ENCODE data around the gene ATP11B.

- TF ChIP-seq FOXJ3 (CRISPR knock-in tag; IDR thresholded peaks at IDR 0.05) (no peak), SMAD3 (CRISPR knock-in tag; conservative IDR thresholded peaks at IDR 0.05) (no peak), MLLT1 (IDR thresholded peaks at IDR 0.05) (no peak), U2AF2 (optimal IDR thresholded peaks at IDR 0.05; ENCODE audit: low read depth, low read length) (no peak), PTBP1 (IDR thresholded peaks at IDR 0.05; ENCODE audit: low read depth, low read length) (no peak), CBFB (CRISPR knock-in tag; IDR thresholded peaks at IDR 0.05) (no peak), CBX1 (IDR thresholded peaks at IDR 0.05; ENCODE audit: low read depth) (no peak), RHOXF2B (CRISPR knock-in tag; conservative IDR thresholded peaks at IDR 0.05) (no peak), POLR2A (conservative IDR thresholded peaks at IDR 0.05) (no peak), ZNF217 (CRISPR knock-in tag; IDR thresholded peaks at IDR 0.05) (no peak), ESRRA (IDR thresholded peaks at IDR 0.05; ENCODE audit: borderline replicate concordance, low read depth) (no peak)
These were observed 18.8 kb downstream of the ATP11B start for GRCh38 chr3:182812123-182812522.
